ENCODE results near the gene OR8H1. TPM values are rescaled to one million over a fixed set of nuclear protein-coding genes. Genes with fewer than 3 reads are reported as not detected.

OR8H1 gene, protein sequence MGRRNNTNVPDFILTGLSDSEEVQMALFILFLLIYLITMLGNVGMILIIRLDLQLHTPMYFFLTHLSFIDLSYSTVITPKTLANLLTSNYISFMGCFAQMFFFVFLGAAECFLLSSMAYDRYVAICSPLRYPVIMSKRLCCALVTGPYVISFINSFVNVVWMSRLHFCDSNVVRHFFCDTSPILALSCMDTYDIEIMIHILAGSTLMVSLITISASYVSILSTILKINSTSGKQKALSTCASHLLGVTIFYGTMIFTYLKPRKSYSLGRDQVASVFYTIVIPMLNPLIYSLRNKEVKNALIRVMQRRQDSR
- not detected for total RNA-seq

DNA sequence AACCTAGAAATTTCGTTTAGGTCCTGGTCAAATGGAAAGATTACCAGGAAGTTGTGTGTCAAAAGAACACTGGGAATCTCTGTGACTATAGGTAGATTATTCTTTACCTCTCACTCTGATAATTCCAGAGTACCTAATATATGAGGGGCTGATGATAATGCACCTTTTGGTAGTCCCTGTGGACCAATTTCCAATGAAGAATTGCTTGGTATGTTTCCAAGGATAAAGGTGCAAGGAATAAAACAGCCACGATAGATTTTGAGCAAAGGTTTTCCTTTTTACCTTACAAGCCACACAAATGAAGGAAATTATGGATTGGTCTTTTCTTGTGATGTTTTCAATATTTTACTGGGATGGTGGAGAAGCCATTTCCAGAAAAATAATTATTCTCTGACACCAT, at the start of gene OR8H1:
Gene OR8H1 (minus strand): TSS at position 101 of the 400 bp plus-strand sequence. CDS start 1,192 bp downstream, outside the sequence.
- peaks cover 16% of the 10 kb centered on the region for H3K9me3 Mint-ChIP-seq
- H3K4me3 Mint-ChIP-seq, result no peak within 1 kb of the TSS
- CTCF ChIA-PET, result no interaction called here
- no peak for DNase-seq
- H3K4me1 Mint-ChIP-seq, result no peaks in the 10 kb centered on the region
- H3K27me3 Mint-ChIP-seq, result no peaks in the 10 kb centered on the region
- POLR2A ChIA-PET, result no interaction called here
- H3K36me3 Mint-ChIP-seq (ENCODE audit: low read depth), result no peaks in the 10 kb centered on the region
- H3K27ac Mint-ChIP-seq, result no peak within 1 kb of the TSS

DNA sequence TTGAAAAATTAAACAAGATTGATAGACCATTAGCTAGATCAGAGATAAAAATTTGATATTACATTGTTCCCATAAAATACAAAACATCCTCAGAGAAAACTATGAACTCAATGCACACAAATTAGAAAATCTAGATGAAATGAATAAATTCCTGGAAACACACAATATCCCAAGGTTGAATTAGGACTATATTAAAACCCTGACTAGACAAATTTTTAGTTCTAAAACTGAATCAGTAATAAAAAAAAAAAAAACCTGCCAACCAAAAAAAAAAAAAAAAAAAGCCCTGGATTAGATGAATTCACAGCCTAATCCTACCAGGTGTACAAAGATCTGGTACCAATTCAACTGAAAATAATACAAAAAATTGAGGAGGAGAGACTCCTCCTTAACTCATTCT, 48.2 kb upstream of the OR8H1 start:
- Mint-ChIP-seq H3K4me1 (no peaks in the 10 kb centered on the region), H3K27me3 (no peaks in the 10 kb centered on the region), H3K36me3 (ENCODE audit: low read depth) (no peaks in the 10 kb centered on the region), H3K27ac (no peak overlapping the region), H3K9me3 (peaks cover 34% of the 10 kb centered on the region), H3K4me3 (no peak overlapping the region)
- no peak for DNase-seq
- ChIA-PET POLR2A (no interaction called here), CTCF (no interaction called here)

DNA sequence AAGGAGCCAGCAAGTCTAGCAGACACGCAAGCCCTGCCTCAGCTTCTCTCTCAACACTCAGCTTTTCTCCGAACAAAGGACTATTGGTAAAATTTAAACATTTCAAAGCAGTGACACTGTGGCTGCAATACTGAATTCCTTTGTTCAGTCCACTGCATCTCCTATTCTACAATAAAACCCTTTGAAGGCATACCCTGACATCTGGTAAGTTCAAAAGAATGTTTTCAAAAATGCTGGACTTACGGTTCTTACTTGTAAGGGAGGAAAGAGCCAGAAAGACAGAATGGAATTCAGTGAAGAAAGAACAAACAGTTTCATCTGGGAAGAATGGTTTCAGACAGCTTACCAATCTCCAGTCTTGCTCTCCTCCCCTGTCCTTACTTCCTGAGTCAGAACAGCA, 41.1 kb upstream of the OR8H1 start:
- H3K4me3 Mint-ChIP-seq, result no peak overlapping the region
- POLR2A ChIA-PET, result no interaction called here
- CTCF ChIA-PET, result no interaction called here

DNA sequence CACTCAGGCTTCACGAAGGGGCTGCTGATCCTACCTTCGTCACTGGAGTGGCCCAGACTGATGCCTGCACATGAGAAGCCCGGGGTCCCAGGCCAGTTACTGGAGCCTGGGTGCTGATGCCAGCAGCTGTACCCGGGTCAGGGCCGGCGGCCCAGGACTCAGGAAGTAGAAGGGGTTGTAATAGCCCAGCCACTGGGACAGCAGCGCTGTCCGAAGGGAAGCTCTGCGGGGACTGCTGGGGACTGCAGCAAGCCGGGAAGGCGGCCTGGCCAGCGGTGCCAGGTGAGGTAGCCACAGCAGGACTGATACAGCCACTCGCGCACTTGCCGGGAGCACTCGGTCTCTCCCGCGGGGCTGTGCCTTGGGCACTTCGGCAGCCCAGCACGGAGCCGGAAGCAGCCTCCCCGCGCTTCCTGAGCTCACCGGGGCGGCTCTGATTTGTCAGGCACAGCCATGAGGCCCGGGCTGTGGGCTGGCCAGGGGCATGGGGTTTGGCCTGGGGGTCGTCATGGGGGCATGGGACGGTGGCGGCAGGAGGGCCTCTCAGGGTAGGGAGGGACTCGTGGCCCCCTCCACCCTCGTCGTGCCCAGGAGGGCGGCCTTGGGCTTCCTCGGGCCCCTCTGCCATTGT, 39.9 kb upstream of the OR8H1 start:
- peaks cover 8% of the 10 kb centered on the region for H3K9me3 Mint-ChIP-seq
- no peak overlapping the region for H3K27ac Mint-ChIP-seq
- ChIA-PET CTCF (no interaction called here), POLR2A (no interaction called here)
- no peak for DNase-seq
- H3K4me3 Mint-ChIP-seq, result no peak overlapping the region
- no peaks in the 10 kb centered on the region for H3K4me1 Mint-ChIP-seq
- no peaks in the 10 kb centered on the region for H3K36me3 Mint-ChIP-seq (ENCODE audit: low read depth)
- no peaks in the 10 kb centered on the region for H3K27me3 Mint-ChIP-seq

More for the DNA sequence above, 41.1 kb upstream of the OR8H1 start:
- no peaks in the 10 kb centered on the region for H3K27me3 Mint-ChIP-seq
- peaks cover 12% of the 10 kb centered on the region for H3K9me3 Mint-ChIP-seq
- H3K27ac Mint-ChIP-seq, result no peak overlapping the region
- H3K36me3 Mint-ChIP-seq (ENCODE audit: low read depth), result no peaks in the 10 kb centered on the region
- H3K4me1 Mint-ChIP-seq, result no peaks in the 10 kb centered on the region
- no peak for DNase-seq

DNA sequence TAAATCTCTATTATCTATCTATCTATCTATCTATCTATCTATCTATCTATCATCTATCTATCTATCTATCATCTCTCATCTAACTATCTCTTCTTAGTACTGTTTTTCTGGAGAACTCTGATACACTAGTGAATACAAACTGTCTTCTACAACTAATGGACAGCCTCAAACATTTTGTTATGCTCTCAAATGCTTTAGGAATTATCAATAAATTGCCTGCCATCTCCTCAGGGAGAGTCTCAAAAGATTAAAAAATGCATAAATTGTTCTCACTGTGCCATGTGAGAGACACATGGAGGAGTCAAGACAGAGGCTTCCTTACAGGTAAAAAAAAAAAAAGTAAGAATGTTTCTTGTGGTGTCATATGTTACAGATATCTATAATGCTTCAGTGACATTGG, 22.8 kb upstream of the OR8H1 start, which contains the start of gene OR8K3:
Gene OR8K3 (plus strand): TSS at position 301 of the 400 bp plus-strand sequence. CDS start 3,163 bp downstream, outside the sequence.
- Mint-ChIP-seq H3K4me3 (no peak within 1 kb of the TSS), H3K36me3 (ENCODE audit: low read depth) (no peaks in the 10 kb centered on the region), H3K27ac (no peak within 1 kb of the TSS), H3K9me3 (peaks cover 6% of the 10 kb centered on the region), H3K27me3 (no peaks in the 10 kb centered on the region), H3K4me1 (no peaks in the 10 kb centered on the region)
- CTCF ChIA-PET, result no interaction called here
- no peak for DNase-seq
- POLR2A ChIA-PET, result no interaction called here

DNA sequence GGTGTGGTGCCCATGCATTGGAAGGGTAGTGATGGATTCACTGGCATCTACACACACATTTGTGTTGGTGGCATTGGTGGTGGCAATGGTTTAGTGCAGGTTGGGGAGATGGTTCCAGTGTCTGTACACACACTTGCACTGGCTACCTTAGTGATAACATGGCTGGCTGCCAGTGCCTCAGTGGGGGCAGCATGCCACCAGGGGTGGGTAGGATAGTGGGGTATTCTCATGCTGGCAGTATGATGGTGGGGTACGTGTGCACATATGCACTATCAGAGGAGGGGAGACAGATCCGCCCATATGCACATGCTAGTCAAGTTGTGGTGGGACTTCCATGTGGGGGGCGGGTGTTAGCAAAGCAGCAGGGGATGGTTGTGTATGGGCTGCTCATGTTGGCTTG, 15.8 kb upstream of the OR8H1 start:
- no peak overlapping the region for H3K27ac Mint-ChIP-seq
- H3K9me3 Mint-ChIP-seq, result peaks cover 39% of the 10 kb centered on the region
- no peak for DNase-seq
- POLR2A ChIA-PET, result no interaction called here
- H3K4me1 Mint-ChIP-seq, result no peaks in the 10 kb centered on the region
- CTCF ChIA-PET, result no interaction called here
- no peaks in the 10 kb centered on the region for H3K36me3 Mint-ChIP-seq (ENCODE audit: low read depth)
- H3K27me3 Mint-ChIP-seq, result no peaks in the 10 kb centered on the region
- H3K4me3 Mint-ChIP-seq, result no peak overlapping the region

DNA sequence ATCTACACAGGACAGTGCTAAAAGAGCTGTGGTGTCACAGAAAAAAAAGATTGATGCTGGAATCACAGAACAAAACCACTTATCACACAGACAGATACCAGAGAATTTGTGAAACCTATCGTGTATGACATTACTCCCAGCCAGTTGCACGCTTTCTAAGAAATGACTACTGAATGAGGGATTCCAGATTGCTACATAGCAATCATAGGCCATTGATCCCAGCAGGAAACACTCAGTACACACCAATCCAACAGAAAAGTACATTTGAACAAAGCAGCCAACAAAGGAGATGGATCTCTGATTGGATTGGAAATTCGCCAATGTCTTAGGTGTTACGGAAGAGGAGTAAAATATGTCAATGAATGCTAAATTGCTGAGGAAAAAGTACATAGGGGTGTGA, 4.8 kb upstream of the OR8H1 start:
- H3K36me3 Mint-ChIP-seq (ENCODE audit: low read depth), result no peaks in the 10 kb centered on the region
- peaks cover 9% of the 10 kb centered on the region for H3K9me3 Mint-ChIP-seq
- H3K4me3 Mint-ChIP-seq, result no peak overlapping the region
- DNase-seq, result no peak
- H3K27me3 Mint-ChIP-seq, result no peaks in the 10 kb centered on the region
- H3K4me1 Mint-ChIP-seq, result no peaks in the 10 kb centered on the region
- POLR2A ChIA-PET, result no interaction called here
- H3K27ac Mint-ChIP-seq, result no peak overlapping the region
- CTCF ChIA-PET, result no interaction called here

DNA sequence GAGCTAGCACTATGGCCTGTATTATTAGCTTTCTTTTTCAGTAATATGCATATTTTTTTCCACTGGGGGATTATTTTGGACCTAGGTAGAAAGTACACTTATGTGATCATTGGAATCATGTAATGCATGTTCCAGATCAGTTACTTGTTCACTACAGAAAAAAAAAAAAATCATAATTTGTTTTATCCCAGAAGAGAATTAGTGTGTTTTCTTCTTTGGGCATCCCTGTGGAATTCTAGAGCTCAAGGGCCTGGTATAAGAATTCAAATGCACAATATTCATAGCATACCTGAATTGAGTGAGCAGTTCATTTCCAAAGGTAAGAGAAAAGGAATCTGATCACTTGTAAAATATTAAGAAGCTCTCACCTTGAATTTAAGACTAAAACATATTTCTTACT, 18.2 kb downstream of the OR8H1 start, which contains the start of gene OR5T1:
Gene OR5T1 (plus strand): TSS at position 301 of the 400 bp plus-strand sequence. CDS start 1,485 bp downstream, outside the sequence.
- H3K36me3 Mint-ChIP-seq (ENCODE audit: low read depth), result no peaks in the 10 kb centered on the region
- POLR2A ChIA-PET, result no interaction called here
- CTCF ChIA-PET, result no interaction called here
- peaks cover 2% of the 10 kb centered on the region for H3K9me3 Mint-ChIP-seq
- no peak for DNase-seq
- no peak within 1 kb of the TSS for H3K4me3 Mint-ChIP-seq
- no peak within 1 kb of the TSS for H3K27ac Mint-ChIP-seq
- no peaks in the 10 kb centered on the region for H3K4me1 Mint-ChIP-seq
- no peaks in the 10 kb centered on the region for H3K27me3 Mint-ChIP-seq

DNA sequence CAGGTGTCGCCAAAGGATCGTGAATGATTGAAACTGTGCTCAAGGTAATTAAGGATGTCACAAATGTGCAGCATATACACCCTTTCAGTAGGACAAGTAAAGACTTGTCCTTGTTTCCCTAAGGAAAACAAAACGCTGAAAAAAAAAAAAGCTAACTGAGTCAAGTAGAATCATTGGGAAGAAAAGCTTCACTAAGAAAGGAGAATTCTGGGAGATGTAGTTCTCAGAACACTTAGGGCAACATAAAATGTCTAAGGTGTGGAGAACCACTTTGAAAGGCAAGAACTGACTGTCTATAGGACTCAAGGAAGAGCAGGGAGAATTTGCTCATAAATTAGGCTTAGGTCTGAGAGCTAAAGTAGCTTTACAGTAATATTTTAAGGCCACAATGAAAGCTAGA, 21.0 kb downstream of the OR8H1 start:
- Mint-ChIP-seq H3K27ac (no peak overlapping the region), H3K27me3 (no peaks in the 10 kb centered on the region), H3K36me3 (ENCODE audit: low read depth) (no peaks in the 10 kb centered on the region), H3K4me1 (no peaks in the 10 kb centered on the region), H3K9me3 (peaks cover 13% of the 10 kb centered on the region), H3K4me3 (no peak overlapping the region)
- CTCF ChIA-PET, result interaction anchor here (0.7 kb wide), 1 partner anchor 142 kb away, joined by 3 read pairs; no protein-coding TSS in a partner anchor
- POLR2A ChIA-PET, result no interaction called here
- no peak for DNase-seq

DNA sequence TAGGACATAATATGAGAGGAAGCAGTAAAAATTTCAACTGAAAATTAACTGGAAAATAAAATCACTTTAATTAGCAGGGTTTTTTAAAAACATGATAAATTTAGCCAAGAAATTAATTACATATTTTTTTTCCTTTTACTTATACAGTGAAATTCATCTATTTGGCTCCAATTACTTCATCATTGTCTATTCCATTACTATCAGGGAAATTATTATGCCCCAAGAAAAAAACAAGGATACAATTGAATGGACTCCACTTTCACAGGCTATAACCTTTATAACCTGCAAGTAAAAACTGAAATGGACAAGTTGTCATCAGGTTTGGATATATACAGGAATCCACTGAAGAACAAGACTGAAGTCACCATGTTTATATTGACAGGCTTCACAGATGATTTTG, 40.1 kb downstream of the OR8H1 start, which contains the start of gene OR5T3:
Gene OR5T3 (plus strand): TSS at position 301 of the 400 bp plus-strand sequence. CDS start 0 bp downstream, at position 301.
- Mint-ChIP-seq H3K4me1 (no peaks in the 10 kb centered on the region), H3K36me3 (ENCODE audit: low read depth) (no peaks in the 10 kb centered on the region), H3K27ac (no peak within 1 kb of the TSS), H3K4me3 (no peak within 1 kb of the TSS), H3K27me3 (no peaks in the 10 kb centered on the region), H3K9me3 (peaks cover 5% of the 10 kb centered on the region)
- POLR2A ChIA-PET, result no interaction called here
- DNase-seq, result no peak
- CTCF ChIA-PET, result no interaction called here

Other genes with a start within 250 kb of the OR8H1 start
- not detected for gene OR8I2, start 198.9 kb downstream of the OR8H1 start, total RNA-seq
- not detected for gene OR8H2, start 188.6 kb downstream of the OR8H1 start, total RNA-seq
- not detected for gene OR8H3, start 169.9 kb downstream of the OR8H1 start, total RNA-seq
- gene OR8J3, start 152.1 kb downstream of the OR8H1 start, total RNA-seq, result not detected
- not detected for gene OR8K5, start 131.9 kb downstream of the OR8H1 start, total RNA-seq
- not detected for gene OR5J2, start 115.6 kb downstream of the OR8H1 start, total RNA-seq
- not detected for gene OR5T2, start 58.0 kb downstream of the OR8H1 start, total RNA-seq
- not detected for gene OR5T3, start 40.0 kb downstream of the OR8H1 start, total RNA-seq
- gene OR5T1, start 18.1 kb downstream of the OR8H1 start, total RNA-seq, result not detected
- not detected for gene OR8K3, start 22.9 kb upstream of the OR8H1 start, total RNA-seq
- not detected for gene OR8K1, start 53.8 kb upstream of the OR8H1 start, total RNA-seq
- not detected for gene OR8J1, start 62.0 kb upstream of the OR8H1 start, total RNA-seq
- gene OR8U1, start 83.4 kb upstream of the OR8H1 start, total RNA-seq, result not detected
- gene OR5AL1, start 120.4 kb upstream of the OR8H1 start, total RNA-seq, result not detected
- gene OR5M3, start 181.1 kb upstream of the OR8H1 start, total RNA-seq, result not detected
- not detected for gene OR5M8, start 199.1 kb upstream of the OR8H1 start, total RNA-seq

Data from activated CD4-positive, alpha-beta memory T cell treated with anti-CD3 and anti-CD28 coated beads, Interleukin-2, amount 10 ng/mL, durations not matched to agents 7 days and 5 days (primary cell).